ENCODE data around the gene ZNF662.

- TF ChIP-seq CTCF (IDR thresholded peaks at IDR 0.05) (peak; percentile 40), EZH2phosphoT487 (IDR thresholded peaks at IDR 0.05) (no peak)
These were observed 51.6 kb downstream of the ZNF662 start for GRCh38 chr3:42957573-42957972.
